GM12865 (cell line): ENCODE data around the gene PHPT1.
A peak's percentile ranks its signal among the peaks of the same experiment; 100 is the strongest.
"Not testable (repeated sequence)": the region's sequence is repeated elsewhere in the genome, so short reads cannot be mapped to it uniquely, and the experiment has no call there.

ENCODE experiments used
- DNase-seq: peaks from one replicate; pipeline ENCODE4 v3.0.0; 2010; ENCODE audit warnings: low read depth
- H3K4me3 ChIP-seq: 2 replicates; pipeline ENCODE4 v1.5.1; 2011; ENCODE audit warnings: mild to moderate bottlenecking, low read depth, low read length, control low read depth
- CTCF ChIP-seq: IDR thresholded peaks from 2 replicates; pipeline ENCODE4 v1.5.1; 2011; ENCODE audit warnings: low read length, control low read depth, low read depth, inconsistent platforms; ENCODE audit not compliant: insufficient read depth; ENCODE audit errors: missing control alignments

The PHPT1 gene

GRCh38 chr9:136868644-136869043 lies 19.4 kb downstream of the PHPT1 start:
- DNase-seq, result no peak
- no peak for TF ChIP-seq CTCF
- H3K4me3 ChIP-seq, result no peak overlapping the region

DNA sequence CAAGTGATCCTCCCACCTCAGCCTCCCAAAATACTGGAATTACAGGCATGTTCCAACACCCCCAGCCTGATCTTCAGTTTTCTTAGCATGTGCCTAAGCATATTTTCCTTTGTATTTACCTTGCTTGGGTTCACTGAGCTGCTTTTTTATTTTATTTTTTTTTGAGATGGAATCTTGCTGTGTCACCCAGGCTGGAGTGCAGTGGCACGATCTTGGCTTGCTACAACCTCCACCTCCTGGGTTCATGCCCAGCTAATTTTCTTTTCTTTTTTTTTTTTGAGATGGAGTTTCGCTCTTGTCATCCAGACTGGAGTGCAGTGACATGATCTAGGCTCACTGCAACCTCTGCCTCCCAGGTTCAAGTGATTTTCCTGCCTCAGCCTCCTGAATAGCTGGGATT lies 20.4 kb downstream of the PHPT1 start:
- H3K4me3 ChIP-seq, DNase-seq: not testable (repeated sequence)

- no peak overlapping the region for H3K4me3 ChIP-seq
- no peak for TF ChIP-seq CTCF
- DNase-seq, result no peak
Measured at GRCh38 chr9:136875155-136875554, 25.9 kb downstream of the PHPT1 start.

- no peak for TF ChIP-seq CTCF
- DNase-seq, result no peak
- no peak overlapping the region for H3K4me3 ChIP-seq
Measured at GRCh38 chr9:136876476-136876875, 27.3 kb downstream of the PHPT1 start.

DNA sequence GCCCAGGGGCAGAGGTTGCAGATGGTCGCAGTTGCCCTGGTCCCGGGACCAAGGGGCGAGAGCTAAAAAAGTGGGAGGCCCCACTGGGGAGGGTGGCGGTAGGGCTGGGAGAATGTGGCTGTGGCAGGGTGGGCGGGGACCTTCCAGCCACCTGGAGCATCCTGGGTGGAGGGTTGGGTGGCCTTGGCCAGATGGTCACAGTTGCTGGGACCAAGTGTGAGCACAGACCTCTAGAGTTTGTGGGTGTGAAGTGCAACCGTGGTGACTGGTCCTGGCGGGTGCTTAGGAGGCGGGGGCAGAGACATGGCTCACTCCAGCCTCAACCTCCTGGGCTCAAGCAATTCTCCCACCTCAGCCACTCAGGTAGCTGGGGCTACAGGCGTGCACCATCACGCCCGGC lies 31.4 kb downstream of the PHPT1 start:
- no peak for TF ChIP-seq CTCF
- no peak overlapping the region for H3K4me3 ChIP-seq
- DNase-seq, result peak; percentile 44

GRCh38 chr9:136881691-136882108 lies 32.5 kb downstream of the PHPT1 start:
- no peak for TF ChIP-seq CTCF
- H3K4me3 ChIP-seq, result peak overlapping the region; percentile 65
- peak; percentile 78 for DNase-seq

DNA sequence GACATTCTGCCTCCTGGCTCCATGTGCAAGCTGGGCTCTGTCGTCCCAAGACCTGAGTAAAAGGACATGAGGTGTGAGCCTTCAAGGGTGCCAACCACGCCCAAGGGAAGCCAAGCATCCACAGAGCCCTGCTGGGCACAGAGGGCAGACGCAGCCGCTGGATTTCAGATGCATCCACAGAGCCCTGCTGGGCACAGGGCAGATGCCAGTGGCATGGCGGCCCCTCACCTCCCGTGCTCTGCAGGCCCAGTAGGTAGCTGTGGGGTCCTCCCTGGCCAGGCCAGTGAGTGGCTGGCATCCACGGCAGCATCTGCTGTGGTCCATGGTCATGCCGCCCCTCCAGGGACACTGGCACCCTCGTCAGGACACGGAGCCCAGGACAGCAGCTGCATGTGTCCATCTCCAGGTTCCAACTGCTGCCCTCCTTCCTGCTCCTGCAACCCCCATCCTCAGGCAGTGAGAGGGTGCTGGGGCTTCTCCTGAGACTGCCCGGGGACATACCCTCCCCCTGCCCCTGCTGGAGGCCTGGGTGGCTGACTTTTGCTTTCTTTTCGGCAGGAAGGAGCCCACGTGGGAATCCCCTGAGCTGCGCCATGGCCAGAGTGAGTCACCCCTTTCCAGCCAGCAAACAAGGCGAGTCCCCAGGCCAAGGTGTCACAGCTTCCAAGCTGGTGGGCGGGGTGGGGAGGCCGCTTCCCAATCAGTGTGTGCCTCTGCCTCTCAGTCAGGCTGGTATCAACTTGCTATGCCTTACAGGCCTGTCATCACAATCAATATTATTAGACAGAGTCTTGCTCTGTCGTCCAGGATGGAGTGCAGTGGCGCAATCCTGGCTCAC lies 33.1 kb downstream of the PHPT1 start:
- peak overlapping the region; percentile 65 for H3K4me3 ChIP-seq
- TF ChIP-seq CTCF, result no peak
- DNase-seq, result peak; percentile 90

GRCh38 chr9:136882947-136883283 lies 33.7 kb downstream of the PHPT1 start:
- H3K4me3 ChIP-seq, result not testable (repeated sequence)

DNA sequence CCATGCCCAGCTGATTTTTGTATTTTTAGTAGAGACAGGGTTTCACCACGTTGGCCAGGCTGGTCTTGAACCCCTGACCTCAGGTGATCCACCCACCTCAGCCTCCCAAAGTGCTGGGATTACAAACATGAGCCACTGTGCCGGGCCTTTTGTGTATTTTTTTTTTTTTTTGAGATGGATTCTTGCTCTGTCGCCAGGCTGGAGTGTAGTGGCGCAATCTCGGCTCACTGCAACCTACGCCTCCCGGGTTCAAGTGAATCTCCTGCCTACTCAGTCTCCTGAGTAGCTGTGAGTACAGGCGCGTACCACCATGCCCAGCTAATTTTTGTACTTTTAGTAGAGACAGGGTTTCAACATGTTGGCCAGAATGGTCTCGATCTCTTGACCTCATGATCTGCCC lies 34.5 kb downstream of the PHPT1 start:
- DNase-seq, result not testable (repeated sequence)

More at GRCh38 chr9:136882947-136883283, 33.7 kb downstream of the PHPT1 start:
- not testable (repeated sequence) for DNase-seq

More for the DNA sequence above, 34.5 kb downstream of the PHPT1 start:
- not testable (repeated sequence) for H3K4me3 ChIP-seq
